Renal pelvis (tissue), 4 donors: Measurements from ENCODE around the gene KIF23. TPM values are rescaled to one million over a fixed set of nuclear protein-coding genes. Genes with fewer than 3 reads are reported as not detected.

Experiments
- DNase-seq: peaks from one replicate; pipeline ENCODE4 v3.0.0-alpha.2; 2013
- polyA plus RNA-seq, 3 donors: library from polyadenylated mRNA; unstranded; fragments of 120-200 nt; gene quantifications; one replicate each; pipeline ENCODE4 v1.2.1, GENCODE V29; 2013; ENCODE audit not compliant: insufficient read length in 3 of 3

The KIF23 gene
- polyA plus RNA-seq, 3 donors, result 35.0 to 40.9 (median 38.7) TPM

DNA sequence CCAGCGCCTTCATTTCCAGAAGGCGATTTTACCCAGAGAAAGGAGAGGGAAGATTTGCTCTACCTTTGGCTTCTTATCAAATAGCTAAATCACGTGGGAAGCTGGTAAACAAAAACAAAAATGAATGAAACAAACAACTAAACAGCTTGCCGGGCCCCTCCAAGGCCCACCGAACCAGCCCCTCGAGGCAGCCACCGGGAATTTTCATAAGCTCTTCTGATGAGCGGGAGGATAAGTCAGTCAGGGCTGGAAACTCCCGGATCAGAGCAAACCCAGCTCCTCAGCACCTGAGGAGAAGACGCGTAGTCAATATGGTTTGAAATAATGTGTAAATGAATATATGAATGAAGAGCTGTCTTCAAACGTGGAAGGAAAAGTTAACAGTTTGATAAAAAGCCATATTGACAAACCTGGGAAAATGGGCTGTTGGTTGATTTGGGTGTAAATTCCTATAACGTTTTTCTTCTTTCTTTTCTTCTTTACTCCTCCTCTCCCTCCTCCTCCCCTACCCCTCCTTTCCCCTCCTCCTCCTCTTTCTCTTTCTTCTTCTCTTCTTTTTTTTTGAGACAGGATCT lies 49.1 kb downstream of the KIF23 start:
- DNase-seq, result no peak

DNA sequence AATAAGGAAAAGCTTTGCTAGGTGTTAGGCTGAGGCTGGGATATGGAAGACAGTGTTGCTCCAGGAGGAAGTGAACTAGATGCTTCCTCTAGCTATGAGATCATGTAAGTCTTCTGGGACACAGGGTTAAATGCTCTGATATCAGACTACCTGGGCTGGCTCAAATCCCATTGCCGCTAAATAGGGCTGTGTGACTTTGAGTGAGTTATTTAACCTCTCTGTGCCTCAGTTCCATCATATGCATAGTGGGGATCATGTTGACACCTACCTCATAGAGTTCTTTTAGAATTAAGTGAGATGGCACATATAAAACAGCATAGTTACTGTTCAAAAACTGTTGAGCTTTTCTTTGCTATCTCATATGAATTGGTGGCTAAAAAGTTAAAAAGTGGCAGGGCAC lies 51.1 kb downstream of the KIF23 start:
- DNase-seq, result no peak

DNA sequence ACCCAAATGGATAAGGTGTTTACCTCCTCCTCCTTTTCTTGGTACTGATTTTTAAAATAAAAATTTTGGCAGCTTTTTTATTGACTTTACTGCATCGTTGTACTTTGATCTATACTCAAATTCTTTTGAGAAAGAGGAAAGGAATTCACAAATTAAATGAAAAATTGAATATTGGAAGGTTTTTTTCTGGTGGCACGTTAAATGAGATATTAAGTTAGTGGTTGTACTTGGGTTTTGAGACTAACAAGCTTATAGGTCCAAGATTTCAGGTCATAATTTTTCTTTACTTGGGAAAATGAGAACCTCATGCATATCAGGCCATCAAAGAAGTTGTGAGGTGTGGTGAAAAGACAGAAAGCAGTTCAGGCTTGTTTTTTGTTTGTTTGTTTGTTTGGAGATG lies 52.6 kb downstream of the KIF23 start:
- DNase-seq, result no peak

DNA sequence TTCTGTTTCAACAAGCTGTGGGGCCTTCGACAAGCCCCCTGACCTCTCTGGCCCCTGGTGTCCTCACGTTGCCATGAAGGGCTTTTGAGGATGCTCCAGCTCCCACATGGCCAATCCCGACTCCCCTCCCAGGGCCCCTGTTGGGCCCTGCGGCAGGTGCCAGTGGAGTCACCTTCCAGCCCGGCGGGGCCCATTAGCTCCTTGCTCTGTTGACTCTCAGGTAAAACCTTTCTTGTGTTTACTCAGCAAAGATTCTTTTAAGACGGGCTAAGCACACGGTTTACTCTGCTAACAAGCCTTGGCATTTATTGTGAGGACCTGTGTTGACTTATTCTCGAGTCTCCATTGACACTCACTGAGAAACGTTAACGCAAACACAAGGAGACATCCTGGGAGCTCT lies 53.5 kb downstream of the KIF23 start:
- DNase-seq, result no peak

DNA sequence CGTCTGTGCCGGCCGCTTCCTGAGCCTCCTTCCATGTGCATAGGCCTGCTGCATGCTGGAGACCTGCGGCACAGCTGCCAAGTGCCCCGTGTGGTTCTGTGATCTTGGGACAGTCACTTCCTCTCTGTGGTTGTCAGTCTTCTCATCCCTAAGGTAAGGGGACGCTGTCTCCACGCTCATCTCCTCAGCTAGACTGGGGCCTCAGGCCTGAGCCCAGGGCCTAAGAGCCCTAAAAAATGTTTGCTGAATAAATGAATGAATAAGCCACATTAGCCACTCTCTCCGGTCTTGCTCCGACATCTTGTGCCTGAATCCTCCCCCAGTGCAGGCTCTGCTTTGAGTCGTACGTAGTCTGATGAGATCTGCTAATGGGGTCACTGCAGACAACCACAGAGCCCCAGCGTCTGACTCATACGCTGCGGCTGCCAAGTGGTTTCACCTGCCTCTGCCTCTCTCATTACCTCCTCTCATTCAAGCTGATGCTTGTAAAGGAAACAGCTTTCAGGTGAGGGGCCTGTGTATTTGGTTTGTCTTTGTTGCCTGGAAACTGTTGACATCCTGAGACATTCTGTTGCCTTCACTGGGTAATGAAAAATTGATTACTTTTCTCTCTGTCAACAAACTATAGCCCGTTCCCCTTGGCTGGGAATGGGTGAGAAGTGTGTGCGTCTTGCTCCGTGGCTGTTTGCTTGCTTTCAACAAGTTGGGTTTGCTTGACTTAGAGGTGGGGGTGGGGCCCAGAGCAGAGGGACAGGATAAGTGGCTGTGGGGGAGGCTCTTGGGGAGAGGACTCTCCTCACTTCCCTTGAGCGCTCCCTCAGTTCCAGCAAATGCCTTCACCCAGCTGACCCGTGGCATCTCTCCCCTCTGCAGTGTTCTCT lies 54.3 kb downstream of the KIF23 start:
- peak; percentile 38 for DNase-seq

DNA sequence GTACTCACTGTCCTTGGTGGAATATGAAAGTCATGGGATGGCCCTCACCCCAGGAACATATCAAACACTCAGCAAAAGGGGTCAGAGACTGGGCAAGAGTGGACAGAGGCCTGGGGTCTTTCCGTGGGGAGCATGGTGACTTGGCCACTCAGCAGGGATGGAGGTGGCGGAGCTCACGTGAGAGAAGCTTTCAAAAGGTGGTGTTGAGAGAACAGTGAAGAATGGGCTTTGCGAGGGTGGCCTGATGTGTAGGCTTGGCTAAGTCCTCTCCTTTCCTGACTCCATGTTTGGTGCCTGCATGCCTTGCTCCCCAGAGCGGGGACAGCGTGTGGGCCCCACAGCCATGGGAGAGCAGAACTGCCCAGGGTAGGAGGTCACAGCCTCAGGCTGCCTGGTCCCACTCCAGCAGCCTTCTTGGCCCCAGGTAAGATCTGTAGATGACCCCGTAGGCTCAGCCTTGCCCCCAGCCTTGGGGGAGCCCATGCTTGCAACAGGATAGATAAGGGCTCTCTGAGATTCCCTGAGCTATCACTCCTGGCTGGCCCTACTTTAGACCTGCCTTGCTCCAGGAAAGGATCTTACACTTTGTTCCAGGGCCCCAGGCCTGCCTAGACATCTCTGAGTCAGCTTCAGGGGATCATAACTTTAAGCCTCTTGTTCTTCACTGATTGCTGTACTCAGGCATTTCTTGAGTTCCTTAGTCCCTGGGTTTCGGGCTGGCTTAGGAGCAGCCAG lies 55.5 kb downstream of the KIF23 start:
- DNase-seq, result no peak

DNA sequence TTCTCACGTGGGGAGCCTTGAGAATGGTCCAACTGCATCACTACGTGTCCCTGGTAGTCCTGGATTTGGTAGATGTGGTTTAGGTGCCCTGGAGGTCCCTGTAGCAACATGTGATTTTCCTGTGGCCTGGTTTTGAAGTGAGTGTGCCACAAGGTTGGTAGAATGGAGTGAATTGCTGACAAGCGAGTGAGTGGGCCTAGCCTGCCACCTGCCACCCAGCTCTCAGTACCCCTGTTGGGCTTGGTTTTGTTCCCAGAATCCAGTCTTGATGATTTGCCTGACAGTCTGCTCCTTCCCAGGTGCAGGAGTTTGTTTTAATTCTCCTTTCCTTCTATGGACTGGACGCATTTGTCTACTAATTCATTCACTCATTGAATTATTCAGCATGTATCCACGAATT lies 57.9 kb downstream of the KIF23 start:
- DNase-seq, result no peak

DNA sequence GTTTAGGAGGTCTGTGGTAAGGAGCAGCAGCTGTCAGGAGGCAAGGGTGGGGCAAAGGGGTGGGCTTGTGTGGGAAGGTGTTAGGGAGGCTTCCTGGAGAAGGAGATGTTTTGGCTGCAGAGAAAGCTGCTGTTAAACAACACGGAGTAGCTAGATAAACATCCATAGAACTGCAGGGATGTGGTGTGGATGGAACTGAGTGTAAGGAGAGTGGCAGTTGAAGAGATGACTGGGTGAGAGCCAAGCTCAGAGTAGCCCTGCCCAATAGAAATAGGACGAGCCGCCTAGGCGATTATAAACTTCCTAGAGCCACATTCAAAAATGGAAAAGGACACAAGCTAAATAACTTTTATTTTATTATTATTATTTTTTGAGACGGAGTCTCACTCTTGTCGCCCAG lies 58.4 kb downstream of the KIF23 start:
- DNase-seq, result no peak

DNA sequence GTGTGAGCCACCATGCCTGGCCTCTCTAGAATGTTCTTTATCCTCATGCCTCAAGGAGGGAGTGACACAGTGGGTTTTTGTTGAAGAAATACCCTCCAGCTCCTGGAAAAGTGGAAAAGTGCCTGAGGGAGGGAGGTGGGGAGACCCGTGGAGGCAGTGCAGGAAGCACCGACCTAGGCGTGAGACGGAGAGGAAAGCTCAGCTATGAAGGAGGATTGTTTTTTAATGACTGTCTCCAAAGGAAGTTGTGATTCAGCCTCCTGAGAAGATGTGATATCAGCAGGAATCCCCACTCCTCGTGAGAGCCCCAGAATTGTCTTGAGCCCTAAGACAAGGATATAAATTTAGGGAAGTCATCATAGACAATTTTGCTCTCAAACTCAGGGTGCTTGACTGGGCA lies 60.1 kb downstream of the KIF23 start:
- no peak for DNase-seq

DNA sequence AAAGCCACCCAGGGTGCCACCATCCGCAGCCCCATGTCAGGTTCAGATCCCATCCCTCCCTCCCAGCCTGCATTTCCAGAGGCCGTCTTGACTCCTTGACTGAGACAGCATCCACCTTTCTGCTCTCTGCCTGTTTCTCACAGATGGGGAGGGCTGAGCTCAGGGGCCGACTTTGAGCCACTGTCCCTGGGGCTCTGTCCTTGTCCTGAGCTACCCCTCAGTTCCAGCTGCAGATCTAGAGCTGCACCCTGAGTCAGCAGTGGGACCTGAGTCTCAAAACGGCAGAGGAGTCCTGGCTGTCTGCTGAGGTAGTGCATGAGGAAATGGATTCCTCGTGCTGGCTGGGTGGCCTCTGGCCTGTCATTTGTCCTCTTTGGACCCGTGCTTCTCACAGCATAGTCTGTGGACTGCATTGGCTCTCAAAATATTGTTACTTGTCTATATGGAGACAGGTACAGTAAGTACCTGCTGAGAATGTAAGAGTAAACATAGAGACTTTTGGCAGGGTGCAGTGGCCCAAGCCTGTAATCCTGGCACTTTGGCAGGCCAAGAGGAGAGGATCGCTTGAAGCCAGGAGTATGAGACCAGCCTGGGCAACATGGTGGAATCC lies 60.8 kb downstream of the KIF23 start:
- DNase-seq, result no peak

DNA sequence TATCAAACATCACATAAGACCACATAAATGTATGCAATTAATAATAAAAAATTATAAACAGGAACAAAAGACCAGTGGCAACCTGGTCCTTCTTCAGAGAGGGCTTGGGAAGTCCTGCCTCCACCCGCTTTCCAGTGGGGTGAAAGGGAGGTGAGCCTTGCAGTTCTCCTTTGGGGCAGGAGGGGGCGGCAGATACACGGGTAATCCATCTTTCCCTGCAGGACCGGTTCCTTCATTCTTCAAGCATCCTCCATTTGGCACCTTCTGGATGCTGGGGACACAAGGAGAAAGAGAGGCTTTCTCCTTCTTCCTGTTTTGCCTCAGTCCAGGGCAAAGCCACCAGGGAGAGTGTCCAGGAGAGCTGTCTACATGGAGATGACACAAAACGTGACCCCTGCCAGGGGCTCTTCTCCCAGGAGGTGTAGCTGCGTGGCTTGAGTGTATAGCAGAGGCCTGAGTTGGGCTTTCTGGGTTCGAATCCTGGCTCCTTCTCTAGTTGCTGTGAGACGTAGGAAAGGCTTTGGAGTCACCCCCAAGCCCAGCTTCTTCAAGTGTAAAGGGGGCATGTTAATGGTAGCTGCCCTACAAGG lies 61.7 kb downstream of the KIF23 start:
- no peak for DNase-seq

DNA sequence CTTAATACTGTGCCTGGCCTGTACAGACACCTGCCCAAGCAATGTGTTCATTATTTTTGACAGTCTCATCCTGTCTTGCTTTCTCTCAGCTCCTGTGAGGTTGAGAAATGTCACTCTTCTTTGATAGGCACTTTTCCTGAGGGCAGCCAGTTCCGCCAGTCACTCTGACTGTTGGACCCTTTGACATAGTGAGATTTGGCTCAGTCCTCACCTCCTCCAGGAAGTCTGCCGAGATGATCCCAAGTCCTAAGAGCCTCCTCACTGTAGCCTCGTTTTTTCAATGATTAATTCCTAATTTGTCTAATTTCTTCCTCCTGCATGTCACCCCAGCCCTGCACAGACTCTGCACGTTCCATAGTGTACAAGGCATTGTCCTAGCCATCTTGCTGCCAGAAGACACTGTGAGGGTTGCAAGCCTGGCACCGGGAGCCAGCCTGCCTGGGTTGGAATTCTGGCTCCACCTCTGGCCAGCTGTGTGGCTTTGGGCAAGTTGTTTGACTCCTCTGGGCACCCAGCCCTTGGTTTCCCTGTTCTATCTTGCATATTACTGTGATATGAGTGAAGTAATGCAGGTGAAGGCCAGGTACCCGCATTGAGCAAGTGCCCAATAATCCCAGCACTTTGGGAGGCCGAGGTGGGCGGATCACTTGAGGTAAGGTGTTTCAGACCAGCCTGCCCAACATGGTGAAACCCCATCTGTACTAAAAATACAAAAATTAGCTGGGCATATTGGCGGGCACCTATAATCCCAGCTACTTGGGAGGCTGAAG lies 62.7 kb downstream of the KIF23 start:
- no peak for DNase-seq

DNA sequence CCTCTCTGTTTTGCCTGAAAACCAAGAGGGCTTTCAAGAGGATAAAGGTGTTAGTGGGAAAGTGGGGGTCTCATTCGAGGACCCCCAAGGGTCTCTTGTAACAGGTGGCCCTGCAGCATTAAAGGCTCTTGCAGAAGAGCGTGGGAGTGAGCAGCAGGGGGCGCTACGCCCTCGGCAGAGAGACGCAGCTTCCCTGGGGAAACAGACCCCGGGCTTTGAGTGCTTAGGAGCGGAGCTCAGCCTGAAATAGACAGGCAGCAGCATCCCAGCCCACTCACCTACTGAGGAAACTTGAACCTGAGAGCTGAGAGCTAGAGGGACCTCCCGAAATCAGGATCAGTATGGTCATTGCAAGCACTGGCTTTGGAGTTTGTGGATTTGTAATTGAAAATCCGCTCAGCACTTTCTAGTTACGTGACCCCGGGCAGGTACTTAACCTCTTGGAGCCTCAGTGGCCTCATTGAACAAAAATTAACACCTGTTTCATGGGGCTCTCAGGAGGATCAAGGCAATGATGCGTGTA lies 64.2 kb downstream of the KIF23 start:
- peak; percentile 65 for DNase-seq

DNA sequence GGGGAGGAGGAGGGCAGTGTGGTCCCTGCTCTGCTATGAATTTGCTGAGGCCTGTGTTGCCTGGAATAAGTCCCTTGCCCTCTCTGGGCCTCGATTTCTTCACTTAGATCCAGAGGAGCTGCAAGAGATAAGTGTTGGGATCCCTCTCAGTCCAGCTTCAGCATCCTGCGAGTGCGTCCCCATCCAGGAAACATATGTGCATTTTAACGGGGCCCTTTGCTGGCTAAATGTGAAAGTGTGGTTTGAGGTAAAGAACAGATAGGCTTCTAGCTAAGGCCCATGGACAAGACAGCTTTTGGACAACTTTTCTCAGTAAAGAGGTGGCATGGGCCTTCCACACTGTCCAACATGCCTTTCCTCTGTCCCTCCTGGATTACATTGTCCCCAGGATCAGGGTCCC lies 64.9 kb downstream of the KIF23 start:
- DNase-seq, result no peak

DNA sequence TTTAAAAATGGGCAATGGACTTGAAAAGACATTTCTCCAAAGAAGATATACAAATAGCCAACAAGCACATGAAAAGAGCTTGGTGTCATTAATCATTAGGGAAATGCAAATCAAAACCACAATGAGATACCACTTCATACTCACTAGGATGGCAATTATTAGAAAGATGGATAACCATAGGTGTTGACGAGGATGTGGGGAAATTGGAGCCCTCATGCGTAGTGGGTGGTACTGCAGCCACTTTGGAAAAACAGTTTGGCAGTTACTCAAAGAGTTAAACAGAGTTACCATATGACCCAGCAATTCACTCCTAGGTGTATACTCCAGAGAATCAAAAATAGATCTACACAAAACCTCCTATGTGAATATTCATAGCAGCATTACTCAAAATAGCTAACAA lies 65.8 kb downstream of the KIF23 start:
- DNase-seq, result no peak

DNA sequence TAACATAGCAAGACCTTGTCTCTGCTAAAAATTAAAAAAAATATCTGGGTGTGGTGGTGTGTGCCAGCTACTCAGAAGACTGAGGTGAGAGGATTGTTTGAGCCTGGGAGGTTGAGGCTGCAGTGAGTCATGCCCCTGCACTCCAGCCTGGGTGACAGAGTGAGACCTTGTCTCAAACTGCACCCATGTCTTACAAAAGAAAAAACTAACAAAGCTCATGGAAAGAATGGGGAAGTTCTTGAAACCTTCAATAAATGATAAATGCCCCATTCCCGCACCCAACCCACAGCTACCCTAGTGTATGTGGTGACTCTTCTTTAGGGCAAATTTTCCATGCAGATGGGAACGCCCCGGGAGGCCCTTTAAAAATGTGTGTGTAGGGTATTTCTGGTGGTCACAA lies 66.8 kb downstream of the KIF23 start:
- no peak for DNase-seq

DNA sequence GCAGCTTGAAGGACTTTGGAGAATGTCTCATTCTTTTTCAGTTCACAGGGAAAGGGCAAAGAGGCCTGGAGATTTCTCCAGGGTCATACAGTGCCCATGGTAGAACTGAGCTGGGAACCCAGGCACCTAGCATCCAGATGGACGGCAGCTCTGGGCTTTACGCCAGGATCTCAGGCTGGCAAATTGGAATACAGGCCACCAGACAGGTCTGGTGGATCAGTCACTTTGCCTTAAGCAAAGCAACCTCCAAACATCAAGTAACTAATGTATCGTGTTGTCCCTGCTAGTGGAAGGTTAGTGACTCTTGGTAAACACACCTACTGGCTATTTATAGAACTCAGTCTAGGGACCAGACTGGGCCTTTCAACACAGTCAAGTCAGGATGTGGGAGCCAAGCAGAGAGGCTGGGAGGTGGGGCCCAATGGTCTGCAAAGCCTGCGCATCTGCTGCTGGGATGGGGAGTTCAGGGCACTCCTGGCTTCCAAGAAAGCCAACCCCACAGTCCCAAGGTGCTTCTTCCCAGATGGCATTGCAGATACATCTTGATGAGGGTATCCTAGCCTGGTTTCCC lies 68.6 kb downstream of the KIF23 start:
- no peak for DNase-seq

DNA sequence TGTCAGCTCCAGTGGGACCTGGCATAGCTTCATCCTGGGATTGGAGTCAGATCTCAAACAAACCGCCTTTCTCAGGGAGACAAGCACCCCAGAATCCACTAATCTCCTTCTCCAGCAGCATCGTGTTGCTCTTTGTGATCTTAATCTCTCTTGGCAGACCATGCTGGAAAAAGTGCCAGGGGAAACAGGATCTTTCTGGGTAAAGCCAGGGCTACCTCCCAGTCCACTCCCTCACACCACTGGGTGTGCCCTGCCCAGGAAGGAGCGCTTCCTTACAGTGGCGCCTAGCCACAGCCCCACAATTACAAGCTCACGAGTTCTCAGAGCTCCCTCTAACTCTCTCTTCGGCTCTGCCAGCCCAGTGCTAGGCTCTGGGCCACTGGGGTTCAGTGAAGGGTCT lies 70.7 kb downstream of the KIF23 start:
- no peak for DNase-seq

DNA sequence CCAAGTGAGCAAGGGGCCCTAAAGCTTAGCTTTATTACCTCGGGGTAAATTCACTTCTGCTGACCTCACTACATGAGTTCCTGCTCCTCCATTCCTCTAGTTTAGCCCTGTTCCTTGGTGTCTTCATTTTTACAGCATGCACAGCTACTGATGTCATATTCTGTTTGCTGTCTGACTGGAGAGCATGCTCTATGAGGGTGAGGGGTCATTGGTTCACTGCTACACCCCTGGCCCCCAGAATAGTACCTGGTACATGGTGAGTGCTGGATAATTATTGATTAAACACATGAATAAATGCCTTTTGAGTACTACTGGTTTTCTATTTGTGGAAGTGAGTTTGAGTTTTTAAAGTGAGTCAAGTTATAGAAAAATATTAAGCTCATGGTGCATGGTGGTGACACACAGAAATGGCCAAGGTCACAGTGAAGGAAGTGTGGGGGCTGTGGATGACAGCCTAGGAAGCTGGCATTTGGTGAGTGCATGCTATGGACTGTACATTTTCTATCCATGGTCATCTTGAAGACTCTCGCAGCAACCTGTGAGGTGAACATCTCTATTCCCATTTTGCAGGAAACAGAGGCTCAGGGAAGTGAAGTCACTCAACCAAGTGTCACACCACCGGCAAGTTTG lies 72.4 kb downstream of the KIF23 start:
- no peak for DNase-seq

DNA sequence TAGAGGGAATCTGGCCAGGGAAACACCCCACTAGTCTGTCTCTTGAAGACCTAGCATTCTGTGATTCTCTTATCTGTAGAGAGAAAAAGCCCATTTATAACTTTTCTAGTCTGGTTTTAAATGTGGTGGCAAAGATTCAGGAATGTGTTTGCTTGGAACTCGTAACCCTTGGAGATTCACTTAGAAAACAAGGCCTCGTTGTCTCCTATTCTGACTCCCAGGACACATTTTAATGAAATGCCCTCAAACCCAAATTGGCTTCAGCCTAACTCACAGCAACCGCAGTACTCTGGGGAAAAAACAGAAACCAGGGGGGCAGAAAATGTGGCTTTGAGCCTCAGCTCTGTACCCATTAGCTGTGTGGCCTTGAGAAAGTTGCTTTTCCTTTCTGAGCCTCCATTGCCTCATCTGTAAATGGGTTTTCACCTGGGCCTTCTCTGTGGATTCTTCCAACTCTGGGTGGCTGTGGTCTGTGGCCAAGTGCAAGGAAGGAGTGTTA lies 75.0 kb downstream of the KIF23 start:
- no peak for DNase-seq
